ENCODE data around the gene COX15.

DNA sequence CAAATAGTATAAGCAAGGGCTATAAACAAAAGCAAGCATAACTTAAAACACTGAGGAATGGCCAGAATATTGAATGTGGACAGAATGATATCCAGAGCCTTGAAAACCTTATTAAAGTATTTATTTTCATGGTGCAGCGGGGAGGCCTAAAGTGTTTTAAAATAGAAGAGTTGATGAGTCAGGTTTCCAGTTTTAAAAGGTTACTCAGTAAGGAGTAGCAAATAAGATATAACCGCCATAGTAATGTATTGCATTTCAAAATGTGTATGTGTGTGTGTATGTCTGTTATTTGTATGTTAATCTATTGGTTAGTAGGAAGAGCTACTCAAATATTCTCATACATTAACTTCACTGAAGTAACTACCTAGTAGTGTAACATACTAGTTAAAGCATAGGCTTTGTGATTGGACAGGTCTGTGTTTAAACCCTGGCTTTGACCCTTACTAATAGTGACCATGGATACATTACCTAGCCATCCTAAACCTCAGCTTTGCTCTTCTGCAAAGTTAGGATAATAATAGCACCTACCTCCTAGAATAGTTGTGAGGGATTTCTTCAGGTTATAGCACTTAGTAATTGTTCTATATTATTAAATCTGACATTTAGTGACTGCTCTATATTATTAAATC is 17.0 kb upstream of the COX15 start:
- TF ChIP-seq POLR2A (IDR thresholded peaks at IDR 0.05; ENCODE audit: low read length) (no peak), NFE2L2 (conservative IDR thresholded peaks at IDR 0.05; ENCODE audit: low read length) (no peak), CHD4 (IDR thresholded peaks at IDR 0.05; ENCODE audit: borderline replicate concordance) (no peak), CEBPB (IDR thresholded peaks at IDR 0.05) (no peak), GATA3 (IDR thresholded peaks at IDR 0.05; ENCODE audit: borderline replicate concordance) (no peak), RCOR1 (IDR thresholded peaks at IDR 0.05; ENCODE audit: low read depth, low read length) (no peak)
- TF ChIP-seq, protein P1, sequence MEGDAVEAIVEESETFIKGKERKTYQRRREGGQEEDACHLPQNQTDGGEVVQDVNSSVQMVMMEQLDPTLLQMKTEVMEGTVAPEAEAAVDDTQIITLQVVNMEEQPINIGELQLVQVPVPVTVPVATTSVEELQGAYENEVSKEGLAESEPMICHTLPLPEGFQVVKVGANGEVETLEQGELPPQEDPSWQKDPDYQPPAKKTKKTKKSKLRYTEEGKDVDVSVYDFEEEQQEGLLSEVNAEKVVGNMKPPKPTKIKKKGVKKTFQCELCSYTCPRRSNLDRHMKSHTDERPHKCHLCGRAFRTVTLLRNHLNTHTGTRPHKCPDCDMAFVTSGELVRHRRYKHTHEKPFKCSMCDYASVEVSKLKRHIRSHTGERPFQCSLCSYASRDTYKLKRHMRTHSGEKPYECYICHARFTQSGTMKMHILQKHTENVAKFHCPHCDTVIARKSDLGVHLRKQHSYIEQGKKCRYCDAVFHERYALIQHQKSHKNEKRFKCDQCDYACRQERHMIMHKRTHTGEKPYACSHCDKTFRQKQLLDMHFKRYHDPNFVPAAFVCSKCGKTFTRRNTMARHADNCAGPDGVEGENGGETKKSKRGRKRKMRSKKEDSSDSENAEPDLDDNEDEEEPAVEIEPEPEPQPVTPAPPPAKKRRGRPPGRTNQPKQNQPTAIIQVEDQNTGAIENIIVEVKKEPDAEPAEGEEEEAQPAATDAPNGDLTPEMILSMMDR (IDR thresholded peaks at IDR 0.05): no peak
- TF ChIP-seq, protein P2, sequence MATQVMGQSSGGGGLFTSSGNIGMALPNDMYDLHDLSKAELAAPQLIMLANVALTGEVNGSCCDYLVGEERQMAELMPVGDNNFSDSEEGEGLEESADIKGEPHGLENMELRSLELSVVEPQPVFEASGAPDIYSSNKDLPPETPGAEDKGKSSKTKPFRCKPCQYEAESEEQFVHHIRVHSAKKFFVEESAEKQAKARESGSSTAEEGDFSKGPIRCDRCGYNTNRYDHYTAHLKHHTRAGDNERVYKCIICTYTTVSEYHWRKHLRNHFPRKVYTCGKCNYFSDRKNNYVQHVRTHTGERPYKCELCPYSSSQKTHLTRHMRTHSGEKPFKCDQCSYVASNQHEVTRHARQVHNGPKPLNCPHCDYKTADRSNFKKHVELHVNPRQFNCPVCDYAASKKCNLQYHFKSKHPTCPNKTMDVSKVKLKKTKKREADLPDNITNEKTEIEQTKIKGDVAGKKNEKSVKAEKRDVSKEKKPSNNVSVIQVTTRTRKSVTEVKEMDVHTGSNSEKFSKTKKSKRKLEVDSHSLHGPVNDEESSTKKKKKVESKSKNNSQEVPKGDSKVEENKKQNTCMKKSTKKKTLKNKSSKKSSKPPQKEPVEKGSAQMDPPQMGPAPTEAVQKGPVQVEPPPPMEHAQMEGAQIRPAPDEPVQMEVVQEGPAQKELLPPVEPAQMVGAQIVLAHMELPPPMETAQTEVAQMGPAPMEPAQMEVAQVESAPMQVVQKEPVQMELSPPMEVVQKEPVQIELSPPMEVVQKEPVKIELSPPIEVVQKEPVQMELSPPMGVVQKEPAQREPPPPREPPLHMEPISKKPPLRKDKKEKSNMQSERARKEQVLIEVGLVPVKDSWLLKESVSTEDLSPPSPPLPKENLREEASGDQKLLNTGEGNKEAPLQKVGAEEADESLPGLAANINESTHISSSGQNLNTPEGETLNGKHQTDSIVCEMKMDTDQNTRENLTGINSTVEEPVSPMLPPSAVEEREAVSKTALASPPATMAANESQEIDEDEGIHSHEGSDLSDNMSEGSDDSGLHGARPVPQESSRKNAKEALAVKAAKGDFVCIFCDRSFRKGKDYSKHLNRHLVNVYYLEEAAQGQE (IDR thresholded peaks at IDR 0.05): no peak

Measured in A549 (cell line).